ENCODE data around the gene SH2B3. TPM values are rescaled to one million over a fixed set of nuclear protein-coding genes. Genes with fewer than 3 reads are reported as not detected.

Gene SH2B3
- total and polyA plus RNA-seq, 9 of the 15 experiments (the other 6 are each of a cell fraction or from before 2014, with no cell fraction given) = 10.8 to 75.3 (median 37.4) TPM

GRCh38 chr12:111405859-111406473, at the start of gene SH2B3 (continued):
- TF ChIP-seq ZNF639 (CRISPR knock-in tag; conservative IDR thresholded peaks at IDR 0.05 in 1 of 2, IDR thresholded peaks at IDR 0.05 in 1 of 2) (peak in 1 of 2 experiments; percentile 97; a peak in 2 of 4 replicates), RFX5 (IDR thresholded peaks at IDR 0.05; ENCODE audit: low read depth, low read length) (no peak), CHD1 (IDR thresholded peaks at IDR 0.05; ENCODE audit: low read length) (peak; percentile 39), MXI1 (IDR thresholded peaks at IDR 0.05; ENCODE audit: low read depth, low read length) (0 out of 2 replicates have a peak, but pooled peaks have one; percentile 6), ZNF436 (CRISPR knock-in tag; IDR thresholded peaks at IDR 0.05) (peak; percentile 93)

- DNase-seq (ENCODE audit: extremely low read depth in 1 of 4, low spot score in 3 of 4) (no peak), FAIRE-seq (no peak), ATAC-seq (no peak)
- H4K20me1 ChIP-seq (replicated peaks; ENCODE audit: control insufficient read depth, insufficient read depth, low read length) = peaks cover 8% of the 10 kb centered on the region
- in situ Hi-C loops (cut with MboI) (no loop called here), intact Hi-C loops (cut with micrococcal nuclease) (no loop called here)
- H3K79me2 ChIP-seq (ENCODE audit: control insufficient read depth, insufficient read depth, low read length) = no peaks in the 10 kb centered on the region
- H3K4me3 ChIP-seq = no peak overlapping the region
- BruUV-seq (replicated peaks) = no TSS peak
- ChIA-PET POLR2A (interaction anchor here (0.5 to 1.6 kb wide), 4 partner anchors 8 to 24 kb away, joined by 3 to 9 read pairs (median 4); partner anchors contain the start of gene PHETA1), CTCF (ENCODE audit: low intra/inter-chr PET ratio) (no interaction called here)
- 33% methylated on average over 11 of the region's 11 CpGs for WGBS (ENCODE audit: insufficient coverage, low coverage, missing lambda C conversion rate)
- no peak overlapping the region for H2AFZ ChIP-seq (ENCODE audit: low read depth, low read length)
- no peaks in the 10 kb centered on the region for H3K9me1 ChIP-seq (ENCODE audit: control insufficient read depth, insufficient read depth, low read length)
- peaks cover 5 to 6% of the 10 kb centered on the region in 2 experiments; a peak in 2 of 5 replicates for H3K27me3 ChIP-seq (ENCODE audit: control insufficient read depth in 2 of 2, insufficient read depth in 2 of 2, low read length in 2 of 2)
- peaks cover 16% of the 10 kb centered on the region; the same call in 1 of the 3 replicates for H3K36me3 ChIP-seq (ENCODE audit: control insufficient read depth, insufficient read depth, low read length)
- no peak overlapping the region for H3K9ac ChIP-seq (ENCODE audit: insufficient read depth in 1 of 2, low read depth in 2 of 2, low read length in 2 of 2)
- no peaks in the 10 kb centered on the region for H3K9me3 ChIP-seq (replicated peaks; ENCODE audit: control insufficient read depth, insufficient read depth, low read depth, low read length)
- no peak overlapping the region for H3K4me2 ChIP-seq (ENCODE audit: insufficient read depth, low read length)
- H3K4me1 ChIP-seq (replicated peaks in 1 of 2; ENCODE audit: control insufficient read depth in 2 of 2, insufficient read depth in 2 of 2, low read length in 2 of 2) = peaks cover 8 to 18% of the 10 kb centered on the region in 2 experiments; a peak in 3 of 5 replicates
- H3K27ac ChIP-seq (ENCODE audit: extremely low read depth, low read depth, low read length) = no peak overlapping the region
- TF ChIP-seq USF1 (CRISPR knock-in tag; IDR thresholded peaks at IDR 0.05) (peak; percentile 32; the same call in 1 of the 2 replicates), ZNF445 (CRISPR knock-in tag; IDR thresholded peaks at IDR 0.05; ENCODE audit: low read depth) (no peak), TFAP4 (CRISPR knock-in tag; IDR thresholded peaks at IDR 0.05; ENCODE audit: borderline replicate concordance) (peak; percentile 32; the same call in 1 of the 2 replicates), ZBTB2 (IDR thresholded peaks at IDR 0.05) (no peak)
- TF ChIP-seq, protein P1, sequence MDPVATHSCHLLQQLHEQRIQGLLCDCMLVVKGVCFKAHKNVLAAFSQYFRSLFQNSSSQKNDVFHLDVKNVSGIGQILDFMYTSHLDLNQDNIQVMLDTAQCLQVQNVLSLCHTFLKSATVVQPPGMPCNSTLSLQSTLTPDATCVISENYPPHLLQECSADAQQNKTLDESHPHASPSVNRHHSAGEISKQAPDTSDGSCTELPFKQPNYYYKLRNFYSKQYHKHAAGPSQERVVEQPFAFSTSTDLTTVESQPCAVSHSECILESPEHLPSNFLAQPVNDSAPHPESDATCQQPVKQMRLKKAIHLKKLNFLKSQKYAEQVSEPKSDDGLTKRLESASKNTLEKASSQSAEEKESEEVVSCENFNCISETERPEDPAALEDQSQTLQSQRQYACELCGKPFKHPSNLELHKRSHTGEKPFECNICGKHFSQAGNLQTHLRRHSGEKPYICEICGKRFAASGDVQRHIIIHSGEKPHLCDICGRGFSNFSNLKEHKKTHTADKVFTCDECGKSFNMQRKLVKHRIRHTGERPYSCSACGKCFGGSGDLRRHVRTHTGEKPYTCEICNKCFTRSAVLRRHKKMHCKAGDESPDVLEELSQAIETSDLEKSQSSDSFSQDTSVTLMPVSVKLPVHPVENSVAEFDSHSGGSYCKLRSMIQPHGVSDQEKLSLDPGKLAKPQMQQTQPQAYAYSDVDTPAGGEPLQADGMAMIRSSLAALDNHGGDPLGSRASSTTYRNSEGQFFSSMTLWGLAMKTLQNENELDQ (CRISPR knock-in tag; IDR thresholded peaks at IDR 0.05; ENCODE audit: borderline replicate concordance) = no peak
Measured at GRCh38 chr12:111359231-111359913, 46.4 kb upstream of the SH2B3 start.
